ENCODE results near the gene FBXL7.

- TF ChIP-seq, protein P1, sequence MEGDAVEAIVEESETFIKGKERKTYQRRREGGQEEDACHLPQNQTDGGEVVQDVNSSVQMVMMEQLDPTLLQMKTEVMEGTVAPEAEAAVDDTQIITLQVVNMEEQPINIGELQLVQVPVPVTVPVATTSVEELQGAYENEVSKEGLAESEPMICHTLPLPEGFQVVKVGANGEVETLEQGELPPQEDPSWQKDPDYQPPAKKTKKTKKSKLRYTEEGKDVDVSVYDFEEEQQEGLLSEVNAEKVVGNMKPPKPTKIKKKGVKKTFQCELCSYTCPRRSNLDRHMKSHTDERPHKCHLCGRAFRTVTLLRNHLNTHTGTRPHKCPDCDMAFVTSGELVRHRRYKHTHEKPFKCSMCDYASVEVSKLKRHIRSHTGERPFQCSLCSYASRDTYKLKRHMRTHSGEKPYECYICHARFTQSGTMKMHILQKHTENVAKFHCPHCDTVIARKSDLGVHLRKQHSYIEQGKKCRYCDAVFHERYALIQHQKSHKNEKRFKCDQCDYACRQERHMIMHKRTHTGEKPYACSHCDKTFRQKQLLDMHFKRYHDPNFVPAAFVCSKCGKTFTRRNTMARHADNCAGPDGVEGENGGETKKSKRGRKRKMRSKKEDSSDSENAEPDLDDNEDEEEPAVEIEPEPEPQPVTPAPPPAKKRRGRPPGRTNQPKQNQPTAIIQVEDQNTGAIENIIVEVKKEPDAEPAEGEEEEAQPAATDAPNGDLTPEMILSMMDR (optimal IDR thresholded peaks at IDR 0.05 in 1 of 3, IDR thresholded peaks at IDR 0.05 in 1 of 3, conservative IDR thresholded peaks at IDR 0.05 in 1 of 3; ENCODE audit: extremely low read depth in 1 of 3, insufficient read depth in 2 of 3, low read length in 3 of 3): no peak
- TF ChIP-seq EZH2 (IDR thresholded peaks at IDR 0.05; ENCODE audit: low read length): no peak
Observed at GRCh38 chr5:15687401-15687800, 187.4 kb downstream of the FBXL7 start.
